CD4-positive, alpha-beta T cell treated with Interleukin-17A for 4 hours (primary cell): ENCODE results near the gene KLHDC10.
"Not testable (repeated sequence)": the region's sequence is repeated elsewhere in the genome, so short reads cannot be mapped to it uniquely, and the experiment has no call there.

Experiments
- DNase-seq: peaks from one replicate; pipeline ENCODE4 v3.0.0-alpha.2; 2020; ENCODE audit warnings: mixed read lengths

Gene KLHDC10

DNA sequence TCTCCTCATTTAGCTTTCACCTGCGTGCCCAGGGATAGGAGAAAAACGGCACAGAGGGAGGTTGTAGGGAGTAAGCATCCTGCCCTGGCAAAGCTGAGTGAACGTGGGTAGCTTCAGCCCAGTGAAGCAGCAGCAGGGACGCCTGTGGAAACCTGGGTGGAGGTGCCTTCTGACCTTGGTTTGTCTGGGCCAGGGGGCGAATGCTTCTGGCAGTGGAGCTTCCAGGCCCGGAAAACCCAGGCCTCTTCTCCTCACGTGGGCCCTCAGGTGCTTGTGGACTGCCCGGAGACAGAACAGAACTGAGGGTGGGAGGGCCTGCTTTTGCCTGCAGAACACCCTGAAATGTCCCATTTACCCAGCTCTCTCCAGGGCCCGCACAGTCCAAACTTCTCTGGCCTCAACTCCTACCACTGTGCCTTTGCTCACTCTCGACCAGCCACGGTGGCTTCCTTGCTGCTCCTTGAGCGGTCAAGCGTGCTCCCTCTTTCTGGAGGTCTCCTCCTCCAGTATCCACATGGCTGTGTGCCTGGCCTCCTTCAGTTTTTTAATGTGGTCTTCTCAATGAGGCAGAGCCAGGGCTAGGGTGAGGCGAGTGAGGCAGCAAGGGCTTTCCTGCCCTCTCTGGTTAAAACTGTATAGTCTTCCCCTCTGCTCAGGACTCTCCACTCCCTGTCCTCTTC lies 72.5 kb downstream of the KLHDC10 start:
- no peak for DNase-seq

DNA sequence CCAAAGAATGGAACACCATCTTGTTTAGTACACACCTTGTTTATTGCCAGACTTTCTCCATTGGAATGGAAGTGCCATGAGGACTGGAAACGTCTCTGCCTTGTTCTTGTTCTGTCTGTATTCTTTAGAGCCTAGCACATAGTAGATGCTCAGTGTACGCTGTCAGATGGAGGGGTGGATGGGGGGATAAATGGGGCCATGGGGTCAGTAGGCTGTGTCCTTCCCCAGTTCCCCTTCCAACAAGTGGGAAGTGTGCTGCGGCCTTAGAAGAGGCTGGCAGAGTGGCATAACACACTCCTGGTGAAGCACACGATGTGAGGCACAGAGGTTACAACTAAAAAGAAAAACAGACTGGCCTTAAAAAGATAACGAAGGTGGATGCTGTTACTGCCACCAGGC lies 73.0 kb downstream of the KLHDC10 start:
- no peak for DNase-seq

DNA sequence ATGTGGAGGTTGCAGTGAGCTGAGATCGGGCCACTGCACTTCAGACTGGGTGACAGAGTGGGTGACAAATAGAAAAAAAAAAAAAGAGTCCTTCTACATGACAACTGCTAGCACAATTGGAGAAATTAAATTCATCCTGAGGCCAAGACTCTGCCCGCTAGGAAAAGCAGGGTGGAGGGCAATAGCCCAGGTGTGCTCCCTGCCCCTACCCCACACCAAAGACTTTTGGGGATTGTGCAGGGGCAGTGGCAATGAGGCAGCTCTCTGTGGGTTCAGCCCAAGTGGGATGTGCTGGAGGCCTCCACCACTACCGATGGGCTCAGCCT lies 73.6 kb downstream of the KLHDC10 start:
- no peak for DNase-seq

DNA sequence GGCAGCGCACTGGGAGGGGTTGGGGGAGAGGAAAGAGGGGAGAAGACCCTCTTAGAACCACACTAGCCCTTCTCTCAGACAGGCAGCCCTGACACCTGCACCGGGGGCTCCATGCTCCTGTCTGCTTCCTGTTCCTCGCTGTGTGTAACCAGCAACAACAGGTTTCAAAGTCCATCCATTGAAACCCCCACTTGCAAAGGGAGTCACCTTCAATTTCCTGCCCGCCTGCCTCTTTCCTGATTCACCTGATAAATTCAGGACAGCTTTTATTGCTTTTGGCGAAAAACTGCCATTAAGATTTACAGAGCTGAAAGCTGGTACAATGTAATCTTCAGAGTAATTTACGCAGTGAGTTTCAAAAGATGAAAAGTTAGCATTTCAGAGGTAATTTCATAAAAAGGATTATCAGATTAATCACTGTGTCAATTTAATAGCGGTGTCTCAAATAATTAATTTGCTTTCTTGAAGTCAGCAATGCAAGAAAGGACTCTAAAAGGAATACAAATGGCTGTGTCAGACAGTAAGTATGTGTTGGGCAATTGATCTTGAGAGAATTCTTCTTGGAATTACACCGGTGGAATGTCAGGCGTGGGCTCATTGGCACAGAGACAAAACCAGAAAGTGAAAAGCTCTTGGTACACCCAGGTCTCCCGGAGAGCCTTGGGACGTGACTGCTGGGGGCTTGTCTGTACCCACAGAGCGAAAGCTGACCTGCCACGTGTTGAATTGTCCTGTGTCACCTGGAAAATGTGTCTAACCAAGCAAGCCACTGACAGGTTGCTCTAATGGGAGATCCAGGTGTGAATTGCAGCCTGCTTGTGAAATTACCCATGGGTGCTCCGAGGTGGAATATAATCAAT lies 74.2 kb downstream of the KLHDC10 start:
- no peak for DNase-seq

DNA sequence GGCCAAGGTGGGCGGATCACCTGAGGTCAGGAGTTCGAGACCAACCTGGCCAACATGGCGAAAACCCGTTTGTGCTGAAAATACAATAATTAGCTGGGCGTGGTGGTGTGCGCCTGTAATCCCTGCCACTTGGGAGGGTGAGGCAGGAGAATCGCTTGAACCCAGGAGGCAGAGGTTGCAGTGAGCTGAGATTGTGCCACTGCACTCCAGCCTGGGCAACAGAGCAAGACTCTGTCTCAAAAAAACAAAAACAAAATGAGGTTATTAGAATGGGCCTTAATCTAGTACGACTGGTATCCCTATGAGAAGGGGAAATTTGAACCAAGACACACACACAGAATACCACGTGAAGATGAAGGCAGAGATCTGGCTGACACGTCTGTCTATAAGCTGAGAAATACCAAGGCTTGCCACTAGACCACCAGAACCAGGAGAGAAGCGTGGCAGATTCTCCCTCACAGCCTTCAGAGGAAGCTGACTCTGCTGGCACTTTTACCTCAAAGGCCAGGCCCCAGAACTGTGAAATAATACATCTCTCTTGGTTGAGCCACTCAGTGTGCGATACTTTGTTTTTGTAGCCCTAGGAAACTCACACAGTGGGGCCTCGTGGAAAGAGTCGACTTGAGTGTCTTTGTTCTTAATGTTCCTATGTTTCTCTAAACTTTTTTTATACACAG lies 75.2 kb downstream of the KLHDC10 start:
- DNase-seq: no peak

DNA sequence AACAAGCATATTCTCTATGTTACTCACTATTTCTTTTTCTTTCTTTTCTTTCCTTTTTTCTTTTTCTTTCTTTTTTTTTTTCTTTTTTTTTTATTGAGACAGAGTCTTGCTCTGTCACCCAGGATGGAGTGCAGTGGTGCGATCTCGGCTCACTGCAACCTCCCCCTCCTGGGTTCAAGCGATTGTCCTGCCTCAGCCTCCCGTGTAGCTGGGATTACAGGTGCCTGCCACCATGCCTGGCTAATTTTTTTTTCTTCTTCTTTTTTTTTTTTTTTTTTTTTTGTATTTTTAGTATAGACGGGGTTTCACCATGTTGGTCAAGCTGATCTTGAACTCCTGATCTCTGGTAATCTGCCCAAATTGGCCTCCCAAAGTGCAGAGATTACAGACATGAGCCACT lies 75.8 kb downstream of the KLHDC10 start:
- not testable (repeated sequence) for DNase-seq

DNA sequence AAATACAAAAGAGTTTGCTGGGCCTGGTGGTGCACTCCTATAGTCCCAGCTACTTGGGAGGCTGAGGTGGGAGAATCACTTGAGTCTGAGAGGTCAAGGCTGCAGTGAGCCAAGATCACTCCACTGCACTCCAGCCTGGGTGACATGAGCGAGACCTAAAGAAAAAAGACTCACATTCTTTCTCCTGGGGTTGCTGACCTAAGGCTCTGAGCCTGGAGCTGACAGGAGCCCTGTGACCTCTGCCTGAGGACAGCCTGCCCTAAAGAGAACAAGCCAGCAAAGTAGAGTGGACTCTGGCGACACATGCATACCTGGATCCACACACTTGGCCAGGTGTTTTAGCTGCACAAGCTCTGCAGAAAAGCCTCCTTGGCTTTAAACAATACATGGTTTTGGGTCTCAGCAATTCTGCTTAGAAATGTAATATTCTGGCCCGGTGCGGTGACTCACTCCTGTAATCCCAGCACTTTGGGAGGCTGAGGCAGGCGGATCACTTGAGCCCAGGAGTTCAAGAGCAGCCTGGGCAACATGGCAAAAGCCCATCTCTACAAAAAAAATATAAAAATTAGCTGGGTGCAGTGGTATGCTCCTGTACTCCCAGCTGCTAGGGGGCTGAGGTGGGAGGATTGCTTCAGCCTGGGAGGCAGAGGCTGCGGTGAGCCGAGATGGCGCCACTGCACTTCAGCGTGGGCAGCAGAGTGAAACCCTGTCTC lies 76.5 kb downstream of the KLHDC10 start:
- DNase-seq: no peak

DNA sequence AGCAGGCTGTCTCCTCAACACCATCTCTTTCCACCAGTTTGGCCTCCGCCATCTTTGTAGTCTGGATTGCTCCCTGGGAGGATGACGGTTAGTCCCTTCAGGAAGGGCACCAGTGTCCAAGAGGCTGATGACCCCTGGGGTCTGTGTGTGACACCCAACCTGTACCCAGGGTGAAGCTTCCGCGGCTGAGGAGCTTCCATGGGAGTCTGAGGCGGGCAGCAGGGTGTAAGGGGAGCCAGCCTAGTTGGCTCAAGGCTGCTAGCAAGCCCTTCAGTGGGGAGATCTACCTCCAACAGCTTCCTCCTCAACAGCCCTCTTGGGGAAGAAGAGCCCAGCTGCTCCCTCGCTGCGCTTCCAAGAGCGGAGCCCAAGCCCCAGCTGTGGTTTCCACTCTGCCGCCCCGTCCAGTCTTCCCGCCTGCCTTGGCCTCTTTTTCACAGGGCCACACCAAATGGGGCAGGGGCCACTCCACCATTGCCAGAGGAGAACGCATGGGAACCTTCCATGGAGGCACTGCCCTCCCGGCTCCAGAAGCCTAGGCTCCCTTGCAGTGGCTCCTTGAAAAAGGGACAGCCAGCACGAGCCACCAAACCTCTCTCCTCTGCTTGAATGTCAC lies 77.5 kb downstream of the KLHDC10 start:
- DNase-seq: no peak

DNA sequence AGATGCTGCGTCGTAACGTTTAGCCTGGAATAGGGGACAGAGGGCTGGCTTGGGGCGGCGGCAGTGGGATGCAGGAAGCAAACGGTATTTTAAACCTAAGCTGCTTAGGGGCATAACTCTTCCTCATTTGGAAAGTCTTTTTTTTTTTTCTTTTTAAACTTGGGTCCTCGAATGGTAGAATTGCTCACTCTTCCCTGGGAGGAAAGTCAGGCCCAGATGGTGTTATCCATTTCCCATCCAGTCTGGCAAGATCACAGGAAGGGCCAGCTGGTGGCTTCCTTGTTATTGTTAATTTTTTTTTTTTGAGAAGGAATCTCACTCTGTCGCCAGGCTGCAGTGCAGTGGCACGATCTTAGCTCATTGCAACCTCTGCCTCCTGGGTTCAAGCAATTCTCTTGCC lies 78.2 kb downstream of the KLHDC10 start:
- DNase-seq: no peak

DNA sequence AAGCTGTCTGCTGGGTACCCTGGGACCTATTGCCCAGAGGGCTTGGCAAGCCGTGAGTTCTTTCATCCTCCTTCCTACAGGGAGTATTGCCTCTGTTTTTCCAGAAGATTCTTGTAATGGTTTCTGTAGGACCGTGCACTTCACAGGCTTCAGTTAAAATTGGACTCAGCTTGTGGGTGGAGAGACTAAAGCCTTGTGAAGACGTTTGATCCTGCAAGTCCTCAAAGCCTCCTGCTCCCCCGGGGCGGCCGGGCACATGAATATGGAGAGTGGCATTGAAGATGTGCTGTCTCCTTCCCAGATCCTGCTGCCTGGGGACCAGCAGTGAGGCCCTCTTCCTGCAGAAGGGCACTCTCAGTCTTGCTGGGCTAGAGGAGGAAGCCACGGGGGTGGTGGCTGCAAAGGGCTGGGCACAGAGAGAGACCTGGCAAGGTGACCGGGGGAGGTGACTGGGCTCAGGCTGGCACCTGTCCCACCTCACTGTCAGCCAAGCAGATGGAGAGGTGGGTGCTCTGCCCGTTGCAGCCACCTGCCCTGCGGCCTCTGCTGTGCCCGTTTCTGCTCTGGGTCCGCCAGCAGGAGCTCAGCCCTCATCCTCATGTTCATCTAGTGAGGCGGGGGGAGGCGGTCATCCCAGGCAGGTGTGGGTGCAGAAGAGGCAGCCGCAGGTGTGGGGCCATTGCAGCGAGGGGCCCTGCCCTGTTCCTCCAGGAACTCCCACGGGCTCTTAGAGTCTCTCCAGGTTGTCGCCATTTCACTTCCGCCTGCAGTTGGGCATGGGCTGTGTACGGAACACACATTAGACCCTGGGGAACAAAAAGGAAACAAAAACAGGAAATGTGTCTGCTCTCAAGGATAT lies 79.2 kb downstream of the KLHDC10 start:
- DNase-seq: no peak

DNA sequence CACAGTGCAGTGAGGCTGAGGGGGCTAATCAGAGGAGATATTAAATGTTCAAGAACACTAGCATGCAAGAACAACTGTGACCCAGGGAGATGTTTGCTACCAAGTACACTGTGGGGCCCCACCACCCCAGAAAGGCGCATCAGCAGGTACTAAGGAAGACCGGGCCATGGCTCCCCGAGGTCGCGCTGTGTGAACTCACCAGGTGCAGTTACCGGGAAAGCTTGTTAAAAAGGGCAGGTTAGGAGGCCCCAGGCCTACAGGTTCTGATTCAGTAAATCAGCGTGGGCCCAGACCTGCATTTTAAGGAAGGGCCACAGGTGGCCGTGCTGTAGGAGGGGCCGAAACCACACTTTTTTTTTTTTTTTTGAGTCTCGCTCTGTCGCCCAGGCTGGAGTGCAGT lies 80.3 kb downstream of the KLHDC10 start:
- no peak for DNase-seq

DNA sequence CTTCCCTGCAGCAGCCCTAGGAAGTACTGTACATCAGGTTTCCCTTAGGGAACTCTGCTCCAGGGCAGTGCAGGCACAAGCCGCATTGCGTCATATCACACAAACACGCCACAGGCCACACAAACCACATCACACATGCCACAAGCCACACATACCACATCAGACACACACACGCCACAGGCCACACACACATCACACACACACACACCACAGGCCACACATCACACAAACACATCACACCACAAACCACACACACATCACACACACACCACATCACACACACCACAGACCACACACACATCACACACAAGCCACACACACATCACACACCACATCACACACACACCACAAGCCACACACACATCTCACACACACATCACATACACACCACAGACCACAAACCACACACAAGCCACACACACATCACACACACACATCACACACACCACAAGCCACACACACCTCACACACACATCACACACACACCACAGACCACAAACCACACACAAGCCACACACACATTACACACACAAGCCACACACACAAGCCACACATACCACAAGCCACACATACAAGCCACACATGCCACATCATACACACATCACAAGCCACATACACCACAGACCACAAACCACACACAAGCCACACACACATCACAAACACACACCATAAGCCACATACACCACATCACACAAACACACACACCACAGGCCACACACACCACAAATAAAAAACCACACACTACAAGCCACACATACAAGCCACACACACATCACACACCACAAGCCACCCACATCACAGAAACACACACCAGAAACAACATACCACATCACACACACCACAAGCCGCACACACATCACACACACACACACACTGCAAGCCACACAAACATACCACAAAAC lies 81.5 kb downstream of the KLHDC10 start:
- DNase-seq: peak; percentile 28

DNA sequence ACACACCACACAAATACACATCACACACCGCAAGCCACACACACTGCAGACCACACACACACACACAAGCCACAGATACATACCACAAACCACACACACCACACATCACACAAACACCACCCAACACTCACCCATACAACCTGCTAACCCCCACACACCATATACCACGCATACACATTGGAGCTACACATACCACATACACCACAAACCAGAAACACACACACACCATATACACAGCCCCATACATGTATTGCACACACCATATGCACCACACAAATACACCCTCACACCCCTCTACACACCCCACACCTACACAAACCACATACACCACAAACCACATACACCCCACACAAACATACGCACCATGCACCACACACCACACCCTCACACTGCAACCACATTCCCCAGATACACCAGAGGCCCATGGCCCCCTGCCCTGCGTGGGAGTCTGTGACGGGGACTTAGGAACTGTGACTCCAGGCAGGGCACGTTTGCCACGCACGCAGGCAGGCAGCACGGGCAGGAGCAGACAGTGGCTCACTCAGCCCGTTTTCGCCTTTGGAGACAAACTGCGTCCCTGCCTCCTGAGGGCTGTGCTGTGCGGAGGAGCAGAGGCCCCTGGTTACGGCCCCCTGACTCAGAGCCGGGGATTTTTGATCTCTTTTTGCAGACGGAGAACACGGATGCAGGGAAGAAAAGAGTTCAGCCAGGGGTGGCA lies 82.3 kb downstream of the KLHDC10 start:
- DNase-seq: no peak

DNA sequence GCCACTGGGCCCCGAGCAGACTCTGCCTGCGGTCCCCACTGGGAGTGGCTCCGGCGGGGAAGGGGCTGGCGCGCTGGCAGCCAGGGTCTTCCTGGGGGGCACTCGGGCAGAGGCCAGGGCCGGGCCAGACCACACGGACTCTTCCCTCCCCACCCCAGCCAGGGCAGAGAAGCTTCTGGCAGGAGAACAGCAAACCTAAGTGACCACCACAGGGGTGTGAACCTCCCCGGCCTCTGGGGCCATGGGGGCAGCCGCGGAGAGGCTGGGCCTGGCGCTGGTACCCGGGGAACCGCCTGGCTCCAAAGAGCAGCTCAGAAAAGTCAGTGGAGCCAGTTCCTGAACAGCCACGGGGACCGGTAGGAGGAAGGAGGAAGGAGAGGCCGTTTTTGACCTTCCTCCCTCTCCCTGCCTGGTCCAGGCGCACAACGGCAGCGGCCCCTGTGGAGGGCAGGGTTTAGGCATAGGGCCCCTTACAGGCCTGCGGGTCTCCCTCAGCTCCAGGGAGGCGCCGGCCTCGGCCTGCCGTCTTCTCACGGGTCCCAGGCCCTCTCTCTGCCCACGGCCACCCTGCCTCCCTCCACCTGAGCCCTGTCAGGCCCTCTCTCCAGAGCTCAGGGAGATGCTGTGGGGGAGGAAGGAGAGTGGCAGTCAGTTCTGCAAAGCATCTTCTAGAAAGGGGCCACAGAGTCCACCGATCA lies 83.0 kb downstream of the KLHDC10 start:
- no peak for DNase-seq

DNA sequence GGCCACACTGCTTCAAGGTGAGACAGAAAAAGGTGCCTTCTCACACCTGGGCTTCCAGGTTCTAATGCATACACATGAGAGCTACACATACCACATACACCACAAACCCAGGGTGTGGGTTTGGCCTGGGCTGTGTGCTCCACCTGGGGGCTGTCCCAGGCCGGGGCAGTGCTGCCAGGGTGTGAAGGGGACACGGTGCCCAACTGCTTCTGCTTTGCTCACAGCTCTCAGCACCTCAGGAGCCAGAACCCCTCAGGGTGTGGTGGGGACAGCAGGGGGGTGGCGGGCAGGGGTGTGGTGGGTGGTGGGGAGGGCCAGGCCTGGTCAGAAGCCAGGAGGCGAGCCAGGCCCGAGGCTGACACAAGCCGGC lies 83.8 kb downstream of the KLHDC10 start:
- no peak for DNase-seq

DNA sequence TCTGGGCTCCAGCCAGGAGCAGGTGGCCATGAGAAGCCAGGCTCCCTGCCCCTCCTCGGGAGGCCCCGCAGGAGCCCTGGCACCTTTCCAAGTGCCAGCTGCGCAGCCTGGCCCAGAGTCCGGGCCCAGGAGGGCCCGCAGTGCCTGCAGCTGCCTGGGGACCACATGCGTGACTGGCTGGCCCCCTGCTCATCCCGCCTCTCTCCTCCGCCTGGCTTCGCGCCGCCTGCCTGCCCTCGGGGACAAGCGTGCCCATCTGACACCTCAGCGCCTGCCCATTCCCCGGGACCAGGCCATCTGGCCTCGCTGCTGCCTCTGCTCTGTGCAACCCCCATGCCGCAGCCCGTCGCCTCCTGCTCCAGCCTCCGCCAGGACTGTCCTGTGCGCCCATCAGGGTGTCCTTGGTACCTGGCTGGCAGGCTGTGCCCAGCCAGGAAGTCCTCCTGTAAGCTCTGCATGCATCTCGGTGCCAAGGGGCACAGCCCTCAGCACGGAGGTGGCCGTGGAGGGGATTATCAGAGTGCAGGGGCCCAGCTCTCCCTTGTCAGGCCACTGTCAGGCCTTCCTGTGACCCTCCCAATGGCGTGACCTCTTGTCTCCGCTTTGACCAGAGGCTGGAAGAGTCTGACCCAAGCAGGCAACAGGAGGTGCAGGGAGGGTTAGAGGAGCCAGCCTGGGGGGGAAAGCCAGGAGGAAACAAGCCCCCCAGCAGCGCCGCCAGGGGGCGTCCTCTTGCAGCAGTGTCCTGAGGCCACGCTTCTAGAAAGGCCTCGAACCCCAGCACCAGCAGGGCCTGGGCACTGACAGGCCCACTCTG lies 84.4 kb downstream of the KLHDC10 start:
- DNase-seq: no peak

DNA sequence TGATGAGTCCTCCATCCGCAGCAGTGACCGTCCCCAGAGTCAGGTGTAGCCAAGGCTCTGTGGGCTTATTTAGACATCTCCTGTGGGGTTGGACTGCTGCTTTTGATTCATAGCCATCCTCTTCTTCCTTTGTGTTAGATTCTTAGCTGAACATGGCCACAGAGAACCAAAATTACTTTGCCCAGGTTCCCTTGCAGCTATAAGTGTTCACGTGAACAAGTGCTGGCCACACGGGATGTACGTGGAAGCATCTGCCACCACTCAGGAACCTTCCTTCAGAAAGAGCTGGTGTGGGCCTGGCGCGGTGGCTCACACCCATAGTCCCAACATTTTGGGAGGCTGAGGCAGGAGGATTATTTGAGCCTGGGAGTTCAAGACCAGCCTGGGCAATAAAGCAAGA lies 85.8 kb downstream of the KLHDC10 start:
- DNase-seq: no peak

DNA sequence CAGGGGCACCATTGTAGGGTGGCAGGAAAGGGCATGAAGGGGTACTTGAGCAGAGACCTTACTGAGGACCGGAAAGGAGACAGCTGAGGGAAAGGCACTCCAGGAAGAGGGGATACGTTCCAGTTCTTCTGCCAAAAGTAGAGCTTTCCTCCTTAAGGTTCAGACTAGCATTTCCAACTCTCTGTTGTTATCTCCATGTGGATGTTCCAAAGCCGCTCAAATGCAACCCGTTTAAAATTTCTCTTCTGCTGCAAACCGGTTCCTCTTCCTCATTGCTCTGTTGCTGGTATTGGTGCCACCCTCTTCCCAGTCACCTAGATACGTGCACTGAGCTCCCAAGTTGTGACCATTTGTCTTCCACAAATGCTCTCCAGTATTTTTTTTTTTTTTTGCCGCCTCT lies 87.4 kb downstream of the KLHDC10 start:
- DNase-seq: no peak

DNA sequence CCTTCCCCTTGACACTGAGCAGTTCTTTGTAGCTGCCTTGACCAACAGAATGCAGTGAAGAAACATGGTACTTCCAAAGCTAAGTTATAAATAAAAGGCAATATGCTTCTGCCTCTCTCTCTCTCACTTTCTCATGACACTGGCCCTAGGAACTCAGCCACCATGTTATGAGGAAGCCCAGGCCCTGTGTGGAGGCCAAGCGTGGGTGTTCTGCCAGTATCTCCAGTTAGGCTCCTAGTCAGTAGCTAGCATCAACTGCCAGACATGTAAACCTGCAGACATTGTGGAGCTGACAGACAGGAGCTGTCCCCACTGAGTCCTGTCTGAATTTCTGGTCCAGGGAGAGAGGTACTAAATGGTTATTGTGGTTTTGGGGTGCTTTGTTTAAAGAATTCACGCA lies 89.7 kb downstream of the KLHDC10 start:
- DNase-seq: no peak
